Nephron progenitor cell (in vitro differentiated cells): ENCODE results near the gene DCUN1D2.
"Not testable (repeated sequence)": the region's sequence is repeated elsewhere in the genome, so short reads cannot be mapped to it uniquely, and the experiment has no call there.

Source experiments
- DNase-seq: peaks from one replicate; pipeline ENCODE4 v3.0.0; 2021
- H3K27ac Mint-ChIP-seq: 2 replicates; pipeline ENCODE4 v1.8.0; 2021; ENCODE audit warnings: mild to moderate bottlenecking, moderate library complexity, mixed read lengths
- H3K27me3 Mint-ChIP-seq: 2 replicates; pipeline ENCODE4 v1.8.0; 2021; ENCODE audit warnings: mild to moderate bottlenecking, low read depth, mixed read lengths; ENCODE audit not compliant: poor library complexity
- H3K36me3 Mint-ChIP-seq: 2 replicates; pipeline ENCODE4 v1.8.0; 2021; ENCODE audit warnings: low read depth, mixed read lengths
- H3K4me1 Mint-ChIP-seq: 2 replicates; pipeline ENCODE4 v1.8.0; 2021; ENCODE audit warnings: mixed read lengths
- H3K4me3 Mint-ChIP-seq: 2 replicates; pipeline ENCODE4 v1.8.0; 2021; ENCODE audit warnings: mild to moderate bottlenecking, moderate library complexity, mixed read lengths
- H3K9me3 Mint-ChIP-seq: 2 replicates; pipeline ENCODE4 v1.8.0; 2021; ENCODE audit warnings: mild to moderate bottlenecking, moderate library complexity, mixed read lengths
- TF ChIP-seq, protein P1 (sequence below): fragments of 200-600 bp; sonication (generic); IDR thresholded peaks from 2 replicates; pipeline ENCODE4 v1.5.0; 2021; ENCODE audit warnings: antibody characterized with exemption

Gene DCUN1D2

DNA sequence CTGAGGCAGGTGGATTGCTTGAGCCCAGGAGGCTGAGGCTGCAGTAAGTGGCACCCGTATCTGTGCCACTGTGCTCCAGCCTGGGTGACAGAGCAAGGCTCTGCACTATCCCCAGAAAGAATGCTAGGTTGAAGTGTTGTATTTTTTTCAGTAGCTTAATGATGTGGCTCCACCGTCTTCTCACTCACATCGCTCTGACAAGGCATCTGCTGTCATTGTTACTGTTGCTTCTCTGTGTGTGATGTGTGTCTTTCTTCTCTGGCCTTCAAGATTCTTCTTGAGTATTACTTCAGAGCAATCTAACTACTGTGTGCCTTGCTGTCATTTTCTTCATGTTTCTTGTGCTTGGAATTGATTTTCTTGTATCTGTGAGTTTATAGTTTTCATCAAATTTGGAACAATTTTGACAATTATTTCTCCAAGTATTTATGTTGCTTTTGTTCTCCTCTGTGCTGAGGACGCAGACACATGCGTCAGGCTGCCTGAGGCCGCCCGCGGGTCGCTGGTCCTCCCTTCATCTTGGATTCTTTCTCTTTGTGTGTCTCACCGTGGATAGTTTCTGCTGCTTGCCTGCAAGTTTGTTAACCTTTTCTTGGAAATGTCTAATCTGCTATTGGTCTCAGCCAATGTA lies 48.0 kb downstream of the DCUN1D2 start:
- no peaks in the 10 kb centered on the region for H3K27me3 Mint-ChIP-seq
- H3K9me3 Mint-ChIP-seq: peaks cover 21% of the 10 kb centered on the region
- TF ChIP-seq, protein P1, sequence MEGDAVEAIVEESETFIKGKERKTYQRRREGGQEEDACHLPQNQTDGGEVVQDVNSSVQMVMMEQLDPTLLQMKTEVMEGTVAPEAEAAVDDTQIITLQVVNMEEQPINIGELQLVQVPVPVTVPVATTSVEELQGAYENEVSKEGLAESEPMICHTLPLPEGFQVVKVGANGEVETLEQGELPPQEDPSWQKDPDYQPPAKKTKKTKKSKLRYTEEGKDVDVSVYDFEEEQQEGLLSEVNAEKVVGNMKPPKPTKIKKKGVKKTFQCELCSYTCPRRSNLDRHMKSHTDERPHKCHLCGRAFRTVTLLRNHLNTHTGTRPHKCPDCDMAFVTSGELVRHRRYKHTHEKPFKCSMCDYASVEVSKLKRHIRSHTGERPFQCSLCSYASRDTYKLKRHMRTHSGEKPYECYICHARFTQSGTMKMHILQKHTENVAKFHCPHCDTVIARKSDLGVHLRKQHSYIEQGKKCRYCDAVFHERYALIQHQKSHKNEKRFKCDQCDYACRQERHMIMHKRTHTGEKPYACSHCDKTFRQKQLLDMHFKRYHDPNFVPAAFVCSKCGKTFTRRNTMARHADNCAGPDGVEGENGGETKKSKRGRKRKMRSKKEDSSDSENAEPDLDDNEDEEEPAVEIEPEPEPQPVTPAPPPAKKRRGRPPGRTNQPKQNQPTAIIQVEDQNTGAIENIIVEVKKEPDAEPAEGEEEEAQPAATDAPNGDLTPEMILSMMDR: no peak
- H3K36me3 Mint-ChIP-seq: peaks cover 57% of the 10 kb centered on the region
- DNase-seq: no peak
- H3K4me1 Mint-ChIP-seq: peaks cover 13% of the 10 kb centered on the region
- H3K4me3 Mint-ChIP-seq: no peak overlapping the region
- no peak overlapping the region for H3K27ac Mint-ChIP-seq

DNA sequence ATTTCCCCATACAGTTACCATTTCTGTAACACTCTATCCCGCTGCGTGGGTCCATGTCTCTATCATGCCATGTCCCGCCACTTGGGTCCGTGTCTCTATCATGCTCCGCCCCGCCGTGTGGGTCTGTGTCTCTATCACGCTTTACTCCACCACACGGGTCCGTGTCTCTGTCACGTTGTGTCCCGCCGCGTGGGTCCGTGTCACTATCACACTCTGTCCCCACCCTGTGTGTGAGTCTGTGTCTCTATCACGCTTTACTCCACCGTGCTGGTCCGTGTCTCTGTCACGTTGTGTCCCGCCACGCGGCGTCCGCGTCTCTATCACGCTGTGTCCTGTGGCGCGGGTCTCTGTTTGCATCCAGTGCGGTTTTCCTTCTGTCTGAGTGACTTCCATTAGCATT lies 48.9 kb downstream of the DCUN1D2 start:
- peaks cover 21% of the 10 kb centered on the region for H3K9me3 Mint-ChIP-seq
- TF ChIP-seq, protein P1: no peak
- no peak overlapping the region for H3K4me3 Mint-ChIP-seq
- no peaks in the 10 kb centered on the region for H3K27me3 Mint-ChIP-seq
- H3K27ac Mint-ChIP-seq: no peak overlapping the region
- no peak for DNase-seq
- peaks cover 13% of the 10 kb centered on the region for H3K4me1 Mint-ChIP-seq
- H3K36me3 Mint-ChIP-seq: peaks cover 57% of the 10 kb centered on the region

DNA sequence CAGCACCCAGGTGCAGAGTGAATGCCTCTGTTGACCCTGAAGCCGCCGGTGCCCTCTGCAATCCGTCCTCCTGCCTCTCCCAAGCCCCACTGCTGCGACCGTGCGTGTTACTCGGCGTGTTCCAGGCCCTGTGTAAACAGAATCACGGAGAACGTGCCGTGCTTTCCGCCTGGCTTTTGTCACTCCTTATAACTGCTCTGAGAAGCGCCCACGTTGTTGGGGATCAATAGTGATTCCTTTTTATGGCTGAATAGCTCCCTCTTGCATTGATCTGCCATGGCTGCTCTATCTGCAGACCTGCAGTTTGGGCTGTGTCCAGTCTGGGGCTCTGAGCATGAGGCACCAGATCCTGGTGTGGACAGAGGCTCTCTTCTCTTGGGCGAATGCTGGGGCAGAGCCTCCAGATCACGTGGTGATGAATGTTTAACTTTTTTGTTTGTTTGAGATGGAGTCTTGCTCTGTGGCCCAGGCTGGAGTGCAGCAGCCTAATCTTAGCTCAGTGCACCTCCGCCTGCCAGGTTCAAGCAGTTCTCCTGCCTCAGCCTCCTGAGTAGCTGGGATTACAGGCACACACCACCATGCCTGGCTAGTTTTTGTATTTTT lies 53.0 kb downstream of the DCUN1D2 start:
- peaks cover 2% of the 10 kb centered on the region for H3K4me1 Mint-ChIP-seq
- H3K4me3 Mint-ChIP-seq: no peak overlapping the region
- peaks cover 36% of the 10 kb centered on the region for H3K36me3 Mint-ChIP-seq
- H3K9me3 Mint-ChIP-seq: peaks cover 13% of the 10 kb centered on the region
- TF ChIP-seq, protein P1: no peak
- no peaks in the 10 kb centered on the region for H3K27me3 Mint-ChIP-seq
- peak overlapping the region; percentile 81 for H3K27ac Mint-ChIP-seq
- no peak for DNase-seq

DNA sequence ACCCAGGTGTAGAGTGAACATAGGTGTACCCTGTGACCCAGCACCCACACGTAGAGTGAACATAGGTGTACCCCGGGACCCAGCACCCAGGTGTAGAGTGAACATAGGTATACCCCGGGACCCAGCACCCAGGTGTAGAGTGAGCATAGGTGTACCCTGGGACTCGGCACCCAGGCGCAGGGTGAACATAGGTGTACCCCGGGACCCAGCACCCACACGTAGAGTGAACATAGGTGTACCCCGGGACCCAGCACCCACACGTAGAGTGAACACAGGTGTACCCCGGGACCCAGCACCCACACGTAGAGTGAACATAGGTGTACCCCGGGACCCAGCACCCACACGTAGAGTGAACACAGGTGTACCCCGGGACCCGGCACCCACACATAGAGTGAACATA lies 53.6 kb downstream of the DCUN1D2 start:
- H3K27me3 Mint-ChIP-seq, H3K4me1 Mint-ChIP-seq, H3K4me3 Mint-ChIP-seq, DNase-seq, H3K9me3 Mint-ChIP-seq, H3K27ac Mint-ChIP-seq: not testable (repeated sequence)
- H3K36me3 Mint-ChIP-seq: peaks cover 30% of the 10 kb centered on the region

DNA sequence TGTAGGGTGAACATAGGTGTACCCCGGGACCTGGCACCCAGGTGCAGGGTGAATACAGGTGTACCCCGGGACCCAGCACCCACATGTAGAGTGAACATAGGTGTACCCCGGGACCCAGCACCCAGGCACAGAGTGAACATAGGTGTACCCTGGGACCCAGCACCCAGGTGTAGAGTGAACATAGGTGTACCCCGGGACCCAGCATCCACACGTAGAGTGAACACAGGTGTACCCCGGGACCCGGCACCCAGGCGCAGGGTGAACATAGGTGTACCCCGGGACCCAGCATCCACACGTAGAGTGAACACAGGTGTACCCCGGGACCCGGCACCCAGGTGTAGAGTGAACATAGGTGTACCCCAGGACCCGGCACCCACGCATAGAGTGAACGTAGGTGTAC lies 54.6 kb downstream of the DCUN1D2 start:
- peaks cover 20% of the 10 kb centered on the region for H3K36me3 Mint-ChIP-seq
- DNase-seq, H3K4me1 Mint-ChIP-seq, H3K4me3 Mint-ChIP-seq, H3K27me3 Mint-ChIP-seq, H3K27ac Mint-ChIP-seq, H3K9me3 Mint-ChIP-seq: not testable (repeated sequence)

DNA sequence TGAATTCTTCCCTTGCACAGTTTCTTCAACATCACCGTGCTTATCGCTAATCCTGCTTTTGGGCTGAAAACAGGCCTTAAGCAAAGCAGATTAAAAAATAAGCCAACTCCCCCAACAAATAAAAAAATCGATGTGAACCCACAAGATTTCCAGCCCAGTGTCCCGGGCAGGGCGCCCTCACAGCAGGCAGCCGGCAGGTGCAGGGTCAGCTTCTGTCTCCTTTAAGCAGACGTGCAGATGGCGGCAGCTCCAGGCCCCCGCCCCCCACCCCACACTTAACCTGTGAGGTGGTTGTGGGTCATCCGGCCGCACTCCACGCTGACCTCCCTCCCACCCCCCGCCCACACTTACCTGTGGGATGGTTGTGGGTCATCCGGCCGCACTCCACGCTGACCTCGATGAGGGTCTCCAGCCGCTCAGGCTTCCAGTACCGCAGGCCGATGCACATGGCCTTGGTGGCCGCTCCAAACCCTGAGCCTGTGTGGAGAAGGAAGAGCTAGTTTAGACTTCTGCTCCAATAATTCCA lies 57.1 kb downstream of the DCUN1D2 start:
- TF ChIP-seq, protein P1: no peak
- H3K27ac Mint-ChIP-seq: no peak overlapping the region
- H3K4me1 Mint-ChIP-seq: peaks cover 4% of the 10 kb centered on the region
- H3K27me3 Mint-ChIP-seq: no peaks in the 10 kb centered on the region
- peaks cover 10% of the 10 kb centered on the region for H3K36me3 Mint-ChIP-seq
- DNase-seq: no peak
- H3K9me3 Mint-ChIP-seq: no peaks in the 10 kb centered on the region
- H3K4me3 Mint-ChIP-seq: no peak overlapping the region
